Progenitor cell of endocrine pancreas (in vitro differentiated cells): Measurements from ENCODE around the gene NDOR1. TPM values are rescaled to one million over a fixed set of nuclear protein-coding genes. Genes with fewer than 3 reads are reported as not detected.
A peak's percentile ranks its signal among the peaks of the same experiment; 100 is the strongest.
"Not testable (repeated sequence)": the region's sequence is repeated elsewhere in the genome, so short reads cannot be mapped to it uniquely, and the experiment has no call there.

Experiments used
- DNase-seq: peaks from one replicate; pipeline ENCODE4 v3.0.0; 2021; ENCODE audit warnings: low spot score; ENCODE audit not compliant: unreplicated experiment
- H3K27ac Mint-ChIP-seq: 2 replicates; pipeline ENCODE4 v1.8.0; 2021; ENCODE audit warnings: mild to moderate bottlenecking, moderate library complexity, mixed read lengths
- H3K27me3 Mint-ChIP-seq: 2 replicates; pipeline ENCODE4 v1.8.0; 2021; ENCODE audit warnings: mixed read lengths
- H3K36me3 Mint-ChIP-seq: 2 replicates; pipeline ENCODE4 v1.8.0; 2022; ENCODE audit warnings: mixed read lengths; ENCODE audit not compliant: insufficient read depth
- H3K4me1 Mint-ChIP-seq: 2 replicates; pipeline ENCODE4 v1.8.0; 2021; ENCODE audit warnings: low read depth, mixed read lengths
- H3K4me3 Mint-ChIP-seq: 2 replicates; pipeline ENCODE4 v1.8.0; 2021; ENCODE audit warnings: low read depth, mild to moderate bottlenecking, moderate library complexity, mixed read lengths
- H3K9me3 Mint-ChIP-seq: 2 replicates; pipeline ENCODE4 v1.8.0; 2021; ENCODE audit warnings: low read depth, mixed read lengths
- total RNA-seq: library from RNA; stranded (reverse); gene quantifications from 2 replicates; pipeline ENCODE4 v1.2.1, GENCODE V29; 2021
- TF ChIP-seq, protein P1 (sequence below): fragments of 200-600 bp; sonication (generic); IDR thresholded peaks from one replicate; pipeline ENCODE4 v1.5.0; 2021; ENCODE audit warnings: antibody characterized with exemption, mild to moderate bottlenecking; ENCODE audit not compliant: unreplicated experiment

Gene NDOR1
- total RNA-seq, 1 donor from 2014 or later = 37.4 TPM

DNA sequence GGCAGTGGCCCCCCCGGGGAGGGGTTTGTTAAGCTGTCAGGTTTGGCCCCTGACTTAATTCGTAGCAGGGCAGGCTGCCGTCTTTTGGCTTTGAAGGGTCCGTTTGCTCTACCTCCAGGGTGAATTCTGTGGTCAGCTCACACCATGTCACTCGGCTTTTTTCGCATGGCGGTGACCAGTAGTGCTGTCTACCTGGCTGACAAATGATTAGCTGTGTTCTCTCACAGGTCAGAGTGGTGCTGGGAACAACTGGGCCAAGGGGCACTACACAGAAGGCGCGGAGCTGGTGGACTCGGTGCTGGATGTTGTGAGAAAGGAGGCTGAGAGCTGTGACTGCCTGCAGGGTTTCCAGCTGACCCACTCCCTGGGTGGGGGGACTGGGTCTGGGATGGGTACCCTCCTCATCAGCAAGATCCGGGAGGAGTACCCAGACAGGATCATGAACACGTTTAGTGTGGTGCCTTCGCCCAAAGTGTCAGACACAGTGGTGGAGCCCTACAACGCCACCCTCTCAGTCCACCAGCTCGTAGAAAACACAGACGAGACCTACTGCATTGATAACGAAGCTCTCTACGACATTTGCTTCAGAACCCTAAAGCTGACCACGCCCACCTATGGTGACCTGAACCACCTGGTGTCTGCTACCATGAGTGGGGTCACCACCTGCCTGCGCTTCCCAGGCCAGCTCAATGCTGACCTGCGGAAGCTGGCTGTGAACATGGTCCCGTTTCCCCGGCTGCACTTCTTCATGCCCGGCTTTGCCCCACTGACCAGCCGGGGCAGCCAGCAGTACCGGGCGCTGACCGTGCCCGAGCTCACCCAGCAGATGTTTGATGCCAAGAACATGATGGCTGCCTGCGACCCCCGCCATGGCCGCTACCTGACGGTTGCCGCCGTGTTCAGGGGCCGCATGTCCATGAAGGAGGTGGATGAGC is 37.0 kb downstream of the NDOR1 start:
- Mint-ChIP-seq H3K4me1 (peaks cover 20% of the 10 kb centered on the region), H3K9me3 (no peaks in the 10 kb centered on the region), H3K4me3 (peak overlapping the region; percentile 85), H3K27ac (peak overlapping the region; percentile 89), H3K27me3 (peaks cover 5% of the 10 kb centered on the region), H3K36me3 (peaks cover 10% of the 10 kb centered on the region)
- TF ChIP-seq, protein P1, sequence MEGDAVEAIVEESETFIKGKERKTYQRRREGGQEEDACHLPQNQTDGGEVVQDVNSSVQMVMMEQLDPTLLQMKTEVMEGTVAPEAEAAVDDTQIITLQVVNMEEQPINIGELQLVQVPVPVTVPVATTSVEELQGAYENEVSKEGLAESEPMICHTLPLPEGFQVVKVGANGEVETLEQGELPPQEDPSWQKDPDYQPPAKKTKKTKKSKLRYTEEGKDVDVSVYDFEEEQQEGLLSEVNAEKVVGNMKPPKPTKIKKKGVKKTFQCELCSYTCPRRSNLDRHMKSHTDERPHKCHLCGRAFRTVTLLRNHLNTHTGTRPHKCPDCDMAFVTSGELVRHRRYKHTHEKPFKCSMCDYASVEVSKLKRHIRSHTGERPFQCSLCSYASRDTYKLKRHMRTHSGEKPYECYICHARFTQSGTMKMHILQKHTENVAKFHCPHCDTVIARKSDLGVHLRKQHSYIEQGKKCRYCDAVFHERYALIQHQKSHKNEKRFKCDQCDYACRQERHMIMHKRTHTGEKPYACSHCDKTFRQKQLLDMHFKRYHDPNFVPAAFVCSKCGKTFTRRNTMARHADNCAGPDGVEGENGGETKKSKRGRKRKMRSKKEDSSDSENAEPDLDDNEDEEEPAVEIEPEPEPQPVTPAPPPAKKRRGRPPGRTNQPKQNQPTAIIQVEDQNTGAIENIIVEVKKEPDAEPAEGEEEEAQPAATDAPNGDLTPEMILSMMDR = no peak
- DNase-seq = no peak

DNA sequence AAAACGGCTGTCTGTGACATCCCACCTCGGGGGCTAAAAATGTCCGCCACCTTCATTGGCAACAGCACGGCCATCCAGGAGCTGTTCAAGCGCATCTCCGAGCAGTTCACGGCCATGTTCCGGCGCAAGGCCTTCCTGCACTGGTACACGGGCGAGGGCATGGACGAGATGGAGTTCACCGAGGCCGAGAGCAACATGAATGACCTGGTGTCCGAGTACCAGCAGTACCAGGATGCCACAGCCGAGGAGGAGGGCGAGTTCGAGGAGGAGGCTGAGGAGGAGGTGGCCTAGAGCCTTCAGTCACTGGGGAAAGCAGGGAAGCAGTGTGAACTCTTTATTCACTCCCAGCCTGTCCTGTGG is 37.7 kb downstream of the NDOR1 start:
- Mint-ChIP-seq H3K4me1 (peaks cover 19% of the 10 kb centered on the region), H3K4me3 (peak overlapping the region; percentile 85)
- DNase-seq, H3K27ac Mint-ChIP-seq, H3K27me3 Mint-ChIP-seq, H3K9me3 Mint-ChIP-seq, H3K36me3 Mint-ChIP-seq: not testable (repeated sequence)

DNA sequence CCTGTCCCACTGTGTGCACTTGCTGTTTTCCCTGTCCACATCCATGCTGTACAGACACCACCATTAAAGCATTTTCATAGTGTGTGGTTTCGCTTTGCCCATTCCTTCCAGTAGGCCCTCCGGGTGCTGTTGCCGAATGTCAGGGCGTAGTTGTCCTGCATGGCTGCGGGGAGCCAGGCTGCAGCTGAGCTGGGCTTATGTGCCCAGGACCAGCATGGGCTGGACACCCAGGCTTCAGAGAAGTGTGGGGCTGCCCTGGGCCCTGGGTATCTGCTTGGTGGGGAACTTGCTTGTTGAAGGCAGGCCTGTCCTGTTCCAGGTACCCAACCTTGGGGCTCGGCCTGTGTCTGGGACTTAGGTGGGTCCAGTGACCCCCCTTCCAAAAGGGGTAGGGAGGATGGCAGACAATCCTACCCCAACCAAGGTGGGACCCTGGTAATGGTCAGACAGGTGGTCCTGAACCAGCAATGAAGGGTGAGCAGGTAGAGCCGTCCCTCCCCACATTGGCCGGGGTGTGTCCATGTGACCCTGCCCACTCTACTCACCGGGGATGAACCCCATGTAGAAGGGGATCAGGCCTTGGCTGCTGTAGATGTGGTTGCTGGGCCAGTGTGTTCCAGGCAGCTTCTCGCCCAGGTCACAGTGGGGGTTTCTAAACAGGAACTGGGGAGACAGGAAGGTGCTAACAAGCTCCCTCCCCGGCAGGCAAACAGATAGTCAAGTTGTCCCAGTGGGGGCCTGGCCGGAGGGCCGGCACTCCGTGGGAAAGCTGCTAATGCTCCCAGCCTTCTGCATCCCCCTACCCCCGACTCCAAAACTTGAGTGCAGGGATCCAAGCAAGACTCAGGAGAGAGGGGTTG is 38.4 kb downstream of the NDOR1 start:
- Mint-ChIP-seq H3K4me1 (peaks cover 19% of the 10 kb centered on the region), H3K36me3 (peaks cover 10% of the 10 kb centered on the region), H3K27ac (no peak overlapping the region), H3K9me3 (no peaks in the 10 kb centered on the region), H3K4me3 (peak overlapping the region; percentile 31), H3K27me3 (peaks cover 5% of the 10 kb centered on the region)
- no peak for DNase-seq
- TF ChIP-seq, protein P1 = no peak

DNA sequence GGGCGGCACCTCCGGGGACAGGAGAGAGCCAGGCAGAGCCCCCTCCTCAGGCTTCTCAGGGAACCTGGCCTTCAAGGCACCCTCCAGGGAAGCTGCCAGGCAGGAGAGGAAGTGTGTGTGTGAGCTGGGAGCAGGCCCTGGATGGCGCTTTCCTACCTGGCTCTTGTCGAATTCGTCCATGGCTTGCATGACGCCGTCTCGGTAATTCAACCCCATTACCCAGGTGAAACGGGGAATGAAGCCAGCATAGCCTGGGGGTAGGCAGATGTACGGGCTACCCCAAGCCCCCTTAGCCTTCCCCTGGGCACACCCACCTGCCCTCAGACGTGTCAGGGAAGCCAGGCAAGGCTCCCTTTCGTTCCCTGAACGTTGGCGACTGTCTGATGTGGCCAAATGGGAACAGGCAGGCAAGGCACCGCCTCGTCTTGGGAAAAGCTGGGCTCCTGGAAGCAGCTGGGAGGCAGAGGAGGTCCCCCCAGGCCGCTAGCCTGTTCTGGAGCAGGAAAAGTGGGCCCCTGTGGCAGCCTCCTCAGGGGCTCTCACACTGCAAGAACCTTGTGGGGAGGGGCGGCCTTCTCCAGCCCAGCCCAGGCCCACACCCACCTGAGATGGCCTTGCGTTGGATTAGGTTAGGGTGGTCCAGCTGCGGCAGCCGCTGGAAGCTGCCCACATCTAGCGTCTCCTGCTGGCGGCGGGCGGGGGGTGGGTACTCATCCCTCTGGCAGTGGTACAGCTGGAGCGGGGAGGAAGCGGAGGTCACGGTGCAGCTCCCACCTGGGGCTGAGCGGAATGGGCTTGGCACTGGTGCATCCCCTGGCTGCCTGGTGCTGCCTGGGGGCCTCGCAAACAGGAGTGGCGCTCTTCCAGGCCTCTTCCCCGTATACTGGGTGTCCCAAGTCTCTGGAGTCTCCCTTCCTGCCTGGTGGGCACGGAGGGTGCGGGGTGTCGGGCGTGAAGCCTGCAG is 39.3 kb downstream of the NDOR1 start:
- H3K27me3 Mint-ChIP-seq = peaks cover 5% of the 10 kb centered on the region
- TF ChIP-seq, protein P1 = no peak
- H3K36me3 Mint-ChIP-seq = peaks cover 10% of the 10 kb centered on the region
- no peak for DNase-seq
- peaks cover 13% of the 10 kb centered on the region for H3K4me1 Mint-ChIP-seq
- H3K4me3 Mint-ChIP-seq = no peak overlapping the region
- no peak overlapping the region for H3K27ac Mint-ChIP-seq
- H3K9me3 Mint-ChIP-seq = no peaks in the 10 kb centered on the region

DNA sequence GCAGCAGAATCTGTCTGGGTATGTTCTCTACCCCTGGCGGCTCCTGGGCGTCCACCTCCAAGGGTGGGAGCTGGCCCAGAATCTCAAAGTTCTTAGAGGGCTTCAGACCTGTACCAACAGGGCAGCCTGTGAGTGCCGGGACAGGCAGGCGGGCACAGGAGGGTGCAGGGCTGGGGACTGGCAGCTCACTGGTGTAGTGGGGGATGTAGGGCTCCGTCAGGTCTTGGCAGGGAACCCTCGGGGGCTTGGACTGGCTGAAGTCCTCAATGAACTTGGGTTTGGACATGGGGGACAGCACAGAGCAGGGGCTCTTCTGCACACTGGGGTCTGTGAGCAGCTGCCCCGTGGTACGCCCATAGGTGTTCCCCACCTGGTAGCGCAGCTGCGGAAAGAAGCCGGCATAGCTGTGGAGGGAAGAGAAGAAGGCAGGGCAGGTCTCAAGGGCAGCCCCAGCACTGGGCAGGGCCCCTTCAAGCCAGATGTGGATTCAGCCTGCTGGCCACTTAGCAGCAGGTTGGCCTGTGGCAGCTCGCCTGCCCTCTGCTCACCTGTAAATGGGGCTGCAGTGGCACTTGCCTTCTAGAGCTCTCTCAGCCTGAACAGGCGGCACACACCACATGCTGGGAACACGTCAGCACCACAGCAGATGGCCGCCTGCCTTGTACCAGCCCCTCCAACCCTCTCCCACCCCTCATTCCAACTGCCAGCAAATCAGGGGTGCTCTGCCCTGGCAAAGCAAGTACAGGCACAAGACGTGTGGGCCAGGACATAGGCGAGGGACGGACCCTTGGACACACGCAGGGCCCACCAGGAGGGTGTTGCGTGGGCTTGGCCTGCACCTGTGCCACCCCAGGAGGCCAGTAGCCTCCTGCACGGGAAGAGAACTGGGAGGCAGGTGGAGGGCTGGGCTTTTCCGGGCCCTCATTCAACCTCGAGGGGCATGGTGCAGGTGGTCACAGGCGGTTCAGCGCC is 40.2 kb downstream of the NDOR1 start:
- TF ChIP-seq, protein P1 = no peak
- Mint-ChIP-seq H3K9me3 (no peaks in the 10 kb centered on the region), H3K36me3 (peaks cover 10% of the 10 kb centered on the region), H3K27ac (no peak overlapping the region), H3K4me1 (peaks cover 12% of the 10 kb centered on the region), H3K27me3 (peaks cover 5% of the 10 kb centered on the region), H3K4me3 (no peak overlapping the region)
- DNase-seq = no peak
